ENCODE data around the gene TTLL13. TPM values are rescaled to one million over a fixed set of nuclear protein-coding genes. Genes with fewer than 3 reads are reported as not detected.

TTLL13 gene
- total RNA-seq, 2 donors from 2014 or later = not detected

GRCh38 chr15:90306560-90306959, 57.2 kb downstream of the TTLL13 start:
- TF ChIP-seq, protein P1, sequence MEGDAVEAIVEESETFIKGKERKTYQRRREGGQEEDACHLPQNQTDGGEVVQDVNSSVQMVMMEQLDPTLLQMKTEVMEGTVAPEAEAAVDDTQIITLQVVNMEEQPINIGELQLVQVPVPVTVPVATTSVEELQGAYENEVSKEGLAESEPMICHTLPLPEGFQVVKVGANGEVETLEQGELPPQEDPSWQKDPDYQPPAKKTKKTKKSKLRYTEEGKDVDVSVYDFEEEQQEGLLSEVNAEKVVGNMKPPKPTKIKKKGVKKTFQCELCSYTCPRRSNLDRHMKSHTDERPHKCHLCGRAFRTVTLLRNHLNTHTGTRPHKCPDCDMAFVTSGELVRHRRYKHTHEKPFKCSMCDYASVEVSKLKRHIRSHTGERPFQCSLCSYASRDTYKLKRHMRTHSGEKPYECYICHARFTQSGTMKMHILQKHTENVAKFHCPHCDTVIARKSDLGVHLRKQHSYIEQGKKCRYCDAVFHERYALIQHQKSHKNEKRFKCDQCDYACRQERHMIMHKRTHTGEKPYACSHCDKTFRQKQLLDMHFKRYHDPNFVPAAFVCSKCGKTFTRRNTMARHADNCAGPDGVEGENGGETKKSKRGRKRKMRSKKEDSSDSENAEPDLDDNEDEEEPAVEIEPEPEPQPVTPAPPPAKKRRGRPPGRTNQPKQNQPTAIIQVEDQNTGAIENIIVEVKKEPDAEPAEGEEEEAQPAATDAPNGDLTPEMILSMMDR (IDR thresholded peaks at IDR 0.05) = no peak
- H3K27ac ChIP-seq = no peak overlapping the region
- H3K4me3 ChIP-seq = no peak overlapping the region
- DNase-seq (ENCODE audit: low spot score) (no peak), ATAC-seq (ENCODE audit: insufficient number of reproducible peaks, low FRiP score, low read depth) (no peak)
- no peaks in the 10 kb centered on the region for H3K27me3 ChIP-seq (replicated peaks; ENCODE audit: insufficient read depth)
- no peaks in the 10 kb centered on the region for H3K9me3 ChIP-seq
- H3K36me3 ChIP-seq = no peaks in the 10 kb centered on the region
- peaks cover 7 to 10% of the 10 kb centered on the region in 2 donors for H3K4me1 ChIP-seq (ENCODE audit: control insufficient read depth in 1 of 2, low read depth in 2 of 2)

GRCh38 chr15:90307661-90308060, 58.3 kb downstream of the TTLL13 start:
- no peaks in the 10 kb centered on the region for H3K4me1 ChIP-seq (ENCODE audit: control insufficient read depth in 1 of 2, low read depth in 2 of 2)
- TF ChIP-seq, protein P1 (IDR thresholded peaks at IDR 0.05) = no peak
- H3K27ac ChIP-seq = no peak overlapping the region
- ATAC-seq (ENCODE audit: insufficient number of reproducible peaks, low FRiP score, low read depth) (no peak), DNase-seq (ENCODE audit: low spot score) (no peak)
- no peak overlapping the region for H3K4me3 ChIP-seq
- H3K27me3 ChIP-seq (replicated peaks; ENCODE audit: insufficient read depth) = no peaks in the 10 kb centered on the region
- no peaks in the 10 kb centered on the region for H3K36me3 ChIP-seq
- no peaks in the 10 kb centered on the region for H3K9me3 ChIP-seq

DNA sequence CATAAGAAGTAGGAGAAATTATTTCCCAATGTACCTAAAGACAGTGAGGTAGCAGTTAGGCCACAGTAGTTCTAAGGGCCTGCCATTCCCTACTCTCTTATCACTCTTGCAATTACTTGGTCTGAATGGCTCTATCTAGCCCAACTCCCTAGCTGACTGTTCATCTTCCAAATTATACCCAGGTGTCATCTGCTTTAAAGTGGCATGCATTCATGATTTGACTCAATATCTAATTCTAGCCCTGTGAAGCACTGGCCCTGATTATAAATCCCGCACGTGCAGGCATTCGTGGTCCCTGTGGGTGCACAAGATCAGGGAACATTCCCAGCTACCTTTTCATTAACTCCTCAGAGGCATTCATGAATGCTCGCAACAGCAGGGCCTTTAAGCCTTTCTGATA, 59.7 kb downstream of the TTLL13 start:
- TF ChIP-seq, protein P1 (IDR thresholded peaks at IDR 0.05) = no peak
- DNase-seq (ENCODE audit: low spot score) (no peak), ATAC-seq (ENCODE audit: insufficient number of reproducible peaks, low FRiP score, low read depth) (no peak)
- no peak overlapping the region for H3K4me3 ChIP-seq
- H3K27ac ChIP-seq = no peak overlapping the region
- H3K4me1 ChIP-seq (ENCODE audit: control insufficient read depth in 1 of 2, low read depth in 2 of 2) = no peaks in the 10 kb centered on the region
- H3K27me3 ChIP-seq (replicated peaks; ENCODE audit: insufficient read depth) = no peaks in the 10 kb centered on the region
- no peaks in the 10 kb centered on the region for H3K36me3 ChIP-seq
- no peaks in the 10 kb centered on the region for H3K9me3 ChIP-seq

Other genes starting within 250 kb of the TTLL13 start
- gene ZNF710, start 248.2 kb upstream of the TTLL13 start, total RNA-seq = 10 to 100 TPM; 10.3 to 12.0 TPM
- 10 to 100 TPM; 24.5 to 46.6 TPM for gene IDH2, start 147.1 kb upstream of the TTLL13 start, total RNA-seq
- gene SEMA4B, start 48.2 kb upstream of the TTLL13 start, total RNA-seq = 10 to 100 TPM; 26.9 to 38.4 TPM
- gene CIB1, start 15.6 kb upstream of the TTLL13 start, total RNA-seq = 10 to 100 TPM; 18.0 to 35.6 TPM
- gene GDPGP1, start 15.3 kb upstream of the TTLL13 start, total RNA-seq = 10 to 100 TPM in 1 of 2 donors, 1 to 10 TPM in 1; 5.0 to 23.4 TPM
- 10 to 100 TPM; 63.5 to 97.5 TPM for gene NGRN, start 16.1 kb downstream of the TTLL13 start, total RNA-seq
- gene ZNF774, start 102.7 kb downstream of the TTLL13 start, total RNA-seq = 1 to 10 TPM; 1.6 to 7.7 TPM
- gene IQGAP1, start 138.7 kb downstream of the TTLL13 start, total RNA-seq = 100 to 1,000 TPM; 280 to 340 TPM

All from thoracic aorta (tissue), 2 donors.